Neuronal stem cell (in vitro differentiated cells): ENCODE data around the gene FRMD5.

Experiments
- DNase-seq: peaks from one replicate; pipeline ENCODE4 v3.0.0-alpha.2; 2013; ENCODE audit warnings: low spot score
- H2AFZ ChIP-seq: one replicate; pipeline ENCODE4 v1.6.1; 2013; ENCODE audit warnings: mild to moderate bottlenecking, low read length, inconsistent platforms
- H2AK5ac ChIP-seq: 2 replicates; pipeline ENCODE4 v1.6.1; 2013; ENCODE audit warnings: low read depth, mild to moderate bottlenecking, inconsistent platforms, low read length, moderate library complexity, mixed read lengths
- H2BK120ac ChIP-seq: 2 replicates; pipeline ENCODE4 v1.6.1; 2013; ENCODE audit warnings: low read depth, mild to moderate bottlenecking, inconsistent platforms, low read length, moderate library complexity, mixed read lengths
- H2BK12ac ChIP-seq: one replicate; pipeline ENCODE4 v1.6.1; 2013; ENCODE audit warnings: low read length, inconsistent platforms
- H2BK15ac ChIP-seq: 2 replicates; pipeline ENCODE4 v1.6.1; 2013; ENCODE audit warnings: mild to moderate bottlenecking, low read length, inconsistent platforms, mixed read lengths
- H2BK5ac ChIP-seq: one replicate; pipeline ENCODE4 v1.6.1; 2013; ENCODE audit warnings: inconsistent platforms, mild to moderate bottlenecking, low read length, moderate library complexity
- H3K14ac ChIP-seq: one replicate; pipeline ENCODE4 v1.6.1; 2013; ENCODE audit warnings: low read length, inconsistent platforms
- H3K18ac ChIP-seq: 2 replicates; pipeline ENCODE4 v1.6.1; 2013; ENCODE audit warnings: low read length, inconsistent platforms
- H3K23ac ChIP-seq: 2 replicates; pipeline ENCODE4 v1.6.1; 2013; ENCODE audit warnings: low read depth, mild to moderate bottlenecking, mixed read lengths, low read length, inconsistent platforms; ENCODE audit not compliant: poor library complexity
- H3K27ac ChIP-seq: replicated peaks from 3 replicates; pipeline ENCODE4 v1.5.1; 2013; ENCODE audit warnings: low read length, inconsistent platforms
- H3K27me3 ChIP-seq, 3 experiments: 2 replicates each; pipeline ENCODE4 v1.6.1; 2013; ENCODE audit warnings: low read length in 3 of 3, mild to moderate bottlenecking in 2 of 3, inconsistent platforms in 1 of 3, low read depth in 1 of 3, mixed read lengths in 1 of 3, moderate library complexity in 1 of 3; ENCODE audit not compliant: control insufficient read depth in 3 of 3, insufficient read depth in 3 of 3
- H3K36me3 ChIP-seq, 2 donors: replicated peaks in 1 of 2; 2 replicates each; pipeline ENCODE4 v1.6.1; 2013; ENCODE audit warnings: low read length in 2 of 2; ENCODE audit not compliant: control insufficient read depth in 2 of 2, insufficient read depth in 2 of 2
- H3K4ac ChIP-seq: 2 replicates; pipeline ENCODE4 v1.6.1; 2013; ENCODE audit warnings: inconsistent platforms, mild to moderate bottlenecking, low read length, moderate library complexity
- H3K4me1 ChIP-seq, 2 donors: 1 replicate in 1 of 2; 2 replicates in 1 of 2; pipeline ENCODE4 v1.6.1; 2013; ENCODE audit warnings: low read length in 2 of 2, low read depth in 1 of 2; ENCODE audit not compliant: control insufficient read depth in 2 of 2, insufficient read depth in 1 of 2
- H3K4me2 ChIP-seq: one replicate; pipeline ENCODE4 v1.6.1; 2013; ENCODE audit warnings: mild to moderate bottlenecking, low read length, inconsistent platforms; ENCODE audit not compliant: insufficient read depth, poor library complexity, severe bottlenecking
- H3K4me3 ChIP-seq, 2 donors: 2 replicates each; pipeline ENCODE4 v1.5.1; 2013; ENCODE audit warnings: low read length in 2 of 2, mild to moderate bottlenecking in 2 of 2, inconsistent platforms in 1 of 2, moderate library complexity in 1 of 2
- H3K79me1 ChIP-seq: one replicate; pipeline ENCODE4 v1.6.1; 2013; ENCODE audit warnings: low read depth, mild to moderate bottlenecking, inconsistent platforms, low read length, moderate library complexity
- H3K9ac ChIP-seq: one replicate; pipeline ENCODE4 v1.6.1; 2013; ENCODE audit warnings: mild to moderate bottlenecking, low read depth, low read length, inconsistent platforms; ENCODE audit not compliant: poor library complexity
- H3K9me3 ChIP-seq, 2 donors: replicated peaks in 1 of 2; 2 replicates each; pipeline versions ENCODE3 to v1.6.1; 2013; ENCODE audit warnings: low read length in 2 of 2, mild to moderate bottlenecking in 2 of 2, inconsistent platforms in 1 of 2, low read depth in 1 of 2, mixed read lengths in 1 of 2, moderate library complexity in 1 of 2; ENCODE audit not compliant: control insufficient read depth in 2 of 2, insufficient read depth in 1 of 2
- H4K8ac ChIP-seq: one replicate; pipeline ENCODE4 v1.6.1; 2013; ENCODE audit warnings: low read depth, mild to moderate bottlenecking, inconsistent platforms, low read length, moderate library complexity
- H4K91ac ChIP-seq: one replicate; pipeline ENCODE4 v1.6.1; 2013; ENCODE audit warnings: low read length, low read depth, mild to moderate bottlenecking, inconsistent platforms; ENCODE audit not compliant: poor library complexity
- WGBS, 2 donors: extraction: QIAGEN DNeasy Blood & Tissue Kit; methylation state at CpG; one replicate each; pipeline ENCODE4 v1.1.7; 2013; ENCODE audit warnings: missing lambda C conversion rate in 2 of 2, mixed read lengths in 1 of 2; ENCODE audit not compliant: insufficient read length in 2 of 2, insufficient replicate concordance in 1 of 2; ENCODE audit errors: extremely low coverage in 2 of 2; 5-methylcytosine and 5-hydroxymethylcytosine counted together

The FRMD5 gene

DNA sequence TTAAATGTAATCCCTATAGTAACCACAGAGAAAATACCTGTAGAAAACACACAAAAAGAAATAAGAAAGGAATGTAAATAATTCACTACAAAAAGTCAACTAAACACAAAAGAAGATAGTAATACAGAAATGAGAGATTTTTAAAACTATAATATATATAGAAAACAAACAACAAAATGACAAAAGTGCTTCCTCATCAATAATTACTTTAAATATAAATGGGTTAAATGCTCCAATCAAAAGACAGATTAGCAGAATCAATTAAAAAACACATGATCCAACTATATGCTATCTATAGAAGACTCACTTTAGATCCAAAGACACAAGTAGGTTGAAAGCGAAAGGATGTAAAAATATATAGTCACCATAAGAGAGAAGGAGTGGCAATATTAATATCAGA is 45.8 kb downstream of the FRMD5 start:
- Histone ChIP-seq H2BK12ac (no peak overlapping the region), H3K27me3 (no peaks in the 10 kb centered on the region), H3K36me3 (no peaks in the 10 kb centered on the region), H3K4me1 (no peaks in the 10 kb centered on the region), H3K23ac (no peak overlapping the region), H3K4ac (no peak overlapping the region), H2BK15ac (no peak overlapping the region), H3K18ac (no peak overlapping the region), H3K27ac (no peak overlapping the region), H3K4me3 (no peak overlapping the region), H3K79me1 (no peaks in the 10 kb centered on the region), H2AK5ac (no peak overlapping the region), H3K4me2 (no peak overlapping the region), H2AFZ (no peak overlapping the region), H3K9ac (no peak overlapping the region), H4K8ac (no peak overlapping the region), H2BK5ac (no peak overlapping the region), H4K91ac (no peak overlapping the region), H3K14ac (no peak overlapping the region), H2BK120ac (no peak overlapping the region), H3K9me3 (no peaks in the 10 kb centered on the region)
- WGBS, 2 donors, result no CpG with 5 or more reads among the region's 1 CpG
- DNase-seq, result no peak

DNA sequence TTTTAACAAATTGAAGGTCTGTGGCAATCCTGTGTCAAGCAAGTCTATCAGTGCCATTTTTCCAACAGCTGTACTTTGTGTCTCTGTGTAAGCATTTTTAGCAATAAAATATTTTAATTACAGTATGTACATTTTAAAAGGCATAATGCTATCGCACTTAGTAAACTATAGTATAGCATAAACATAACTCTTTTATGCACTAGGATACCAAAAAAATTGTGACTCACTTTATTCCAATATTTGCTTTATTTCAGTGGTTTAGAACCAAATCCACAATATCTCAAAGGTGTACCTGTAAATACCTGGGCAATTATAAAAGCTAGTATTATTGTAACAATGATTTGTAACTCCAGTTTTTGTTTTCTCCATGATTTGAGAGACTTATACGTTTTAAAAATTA is 46.5 kb downstream of the FRMD5 start:
- no peak for DNase-seq
- Histone ChIP-seq H2BK5ac (no peak overlapping the region), H3K9ac (no peak overlapping the region), H3K27ac (no peak overlapping the region), H4K8ac (no peak overlapping the region), H3K4me3 (no peak overlapping the region), H3K27me3 (no peaks in the 10 kb centered on the region), H3K18ac (no peak overlapping the region), H2BK15ac (no peak overlapping the region), H2AFZ (no peak overlapping the region), H2BK12ac (no peak overlapping the region), H2BK120ac (no peak overlapping the region), H3K4ac (no peak overlapping the region), H4K91ac (no peak overlapping the region), H3K36me3 (no peaks in the 10 kb centered on the region), H3K4me2 (no peak overlapping the region), H3K9me3 (no peaks in the 10 kb centered on the region), H3K14ac (no peak overlapping the region), H2AK5ac (no peak overlapping the region), H3K4me1 (no peaks in the 10 kb centered on the region), H3K79me1 (no peaks in the 10 kb centered on the region), H3K23ac (no peak overlapping the region)
- WGBS, 2 donors, result no CpG with 5 or more reads among the region's 2 CpGs

DNA sequence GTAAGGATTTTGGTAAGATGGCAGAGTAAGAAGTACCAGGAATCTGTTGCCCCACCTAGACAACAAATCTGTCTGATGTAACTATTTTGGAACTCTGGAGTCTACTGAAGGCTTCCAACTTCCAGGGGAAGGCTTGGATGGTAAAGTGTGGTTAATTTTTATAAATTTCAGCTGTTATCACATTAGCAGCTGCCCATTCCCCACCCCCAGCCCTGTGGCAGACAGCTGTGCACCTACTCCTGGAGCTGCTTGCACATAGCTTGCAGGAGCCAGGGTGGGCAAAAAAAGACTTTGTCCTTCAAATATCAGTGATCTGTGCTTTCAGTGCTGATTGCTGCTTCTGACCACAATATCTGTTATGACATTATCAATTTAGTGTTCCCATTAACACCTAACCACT is 47.4 kb downstream of the FRMD5 start:
- H4K8ac ChIP-seq, result no peak overlapping the region
- no peak overlapping the region for H3K4me3 ChIP-seq
- H3K79me1 ChIP-seq, result no peaks in the 10 kb centered on the region
- H3K27ac ChIP-seq, result no peak overlapping the region
- H3K23ac ChIP-seq, result no peak overlapping the region
- no peak for DNase-seq
- H3K4ac ChIP-seq, result no peak overlapping the region
- no peak overlapping the region for H2BK5ac ChIP-seq
- H2BK12ac ChIP-seq, result no peak overlapping the region
- no peaks in the 10 kb centered on the region for H3K36me3 ChIP-seq
- H2BK120ac ChIP-seq, result no peak overlapping the region
- H2BK15ac ChIP-seq, result no peak overlapping the region
- H3K4me2 ChIP-seq, result no peak overlapping the region
- no peaks in the 10 kb centered on the region for H3K27me3 ChIP-seq
- no peak overlapping the region for H3K9ac ChIP-seq
- no peak overlapping the region for H3K14ac ChIP-seq
- no peak overlapping the region for H2AFZ ChIP-seq
- H2AK5ac ChIP-seq, result no peak overlapping the region
- no peak overlapping the region for H4K91ac ChIP-seq
- H3K9me3 ChIP-seq, result no peaks in the 10 kb centered on the region
- no peaks in the 10 kb centered on the region for H3K4me1 ChIP-seq
- no peak overlapping the region for H3K18ac ChIP-seq

DNA sequence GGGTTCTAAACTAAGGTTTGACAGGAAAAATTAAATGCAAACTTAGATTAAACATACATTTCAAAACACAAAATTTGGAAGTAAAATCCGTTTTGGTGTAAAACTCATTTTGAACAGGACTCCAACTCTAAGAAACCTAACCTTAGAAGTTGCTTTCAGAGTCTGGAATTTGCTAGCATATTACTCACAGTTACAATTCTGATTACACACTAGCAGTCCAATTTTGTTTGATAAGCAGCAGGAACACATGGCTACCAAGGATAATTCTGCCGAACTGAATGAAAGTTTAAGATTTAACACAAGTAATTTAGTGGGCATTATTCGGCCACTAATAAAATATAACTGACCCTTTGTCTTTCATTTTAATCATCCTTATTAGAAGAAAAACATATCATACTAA is 49.6 kb downstream of the FRMD5 start:
- no peaks in the 10 kb centered on the region for H3K4me1 ChIP-seq
- H2AFZ ChIP-seq, result no peak overlapping the region
- no peak overlapping the region for H3K14ac ChIP-seq
- H3K27me3 ChIP-seq, result no peaks in the 10 kb centered on the region
- no peak overlapping the region for H2AK5ac ChIP-seq
- no peak overlapping the region for H3K4me3 ChIP-seq
- DNase-seq, result no peak
- H3K18ac ChIP-seq, result no peak overlapping the region
- no peak overlapping the region for H2BK120ac ChIP-seq
- H2BK12ac ChIP-seq, result no peak overlapping the region
- no peak overlapping the region for H2BK15ac ChIP-seq
- H3K23ac ChIP-seq, result no peak overlapping the region
- no peaks in the 10 kb centered on the region for H3K79me1 ChIP-seq
- no peaks in the 10 kb centered on the region for H3K9me3 ChIP-seq
- no peak overlapping the region for H4K91ac ChIP-seq
- H3K4me2 ChIP-seq, result no peak overlapping the region
- no peak overlapping the region for H3K9ac ChIP-seq
- WGBS, 2 donors, result no CpG with 5 or more reads among the region's 3 CpGs
- H4K8ac ChIP-seq, result no peak overlapping the region
- H3K4ac ChIP-seq, result no peak overlapping the region
- no peak overlapping the region for H2BK5ac ChIP-seq
- H3K36me3 ChIP-seq, result no peaks in the 10 kb centered on the region
- H3K27ac ChIP-seq, result no peak overlapping the region
